Thyroid gland (tissue), 4 donors: Measurements from ENCODE around the gene HLA-DRB1.

Source experiments
- POLR2A ChIP-seq, 2 donors: fragments of 450-650 bp; IDR thresholded peaks; one replicate each; pipeline ENCODE4 v1.6.1; 2017; ENCODE audit warnings: antibody characterized with exemption in 2 of 2, mild to moderate bottlenecking in 2 of 2, moderate library complexity in 1 of 2
- TF ChIP-seq, protein P1 (sequence below), 6 experiments: fragments of 200-600 bp in 3 of 6; fragments of 450-650 bp in 3 of 6; sonication (generic) in 3 of 6; IDR thresholded peaks; one replicate each; pipeline ENCODE4 v1.5.1; 2016 to 2019; ENCODE audit warnings: antibody characterized with exemption in 6 of 6, mild to moderate bottlenecking in 2 of 6, inconsistent platforms in 1 of 6, moderate library complexity in 1 of 6

DNA sequence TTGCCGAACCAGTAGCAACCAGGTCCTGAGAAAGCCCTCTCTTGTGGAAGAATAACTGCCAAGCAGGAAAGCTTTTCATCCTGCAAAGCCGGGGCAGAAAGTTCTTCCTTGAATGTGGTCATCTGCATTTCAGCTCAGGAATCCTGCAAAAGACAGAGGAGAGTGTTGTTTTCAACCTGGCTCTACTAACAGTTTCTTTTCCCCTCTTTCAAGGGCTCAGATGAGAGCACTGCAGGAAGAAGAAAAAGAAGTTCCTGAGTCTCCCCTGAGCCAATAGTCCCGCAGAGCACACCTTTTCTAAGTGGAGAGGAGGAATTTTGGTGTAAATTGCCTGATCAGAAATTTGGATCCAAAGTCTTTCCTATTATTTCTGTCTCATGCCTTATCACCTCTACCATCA lies 10.7 kb downstream of the HLA-DRB1 start:
- TF ChIP-seq, protein P1, sequence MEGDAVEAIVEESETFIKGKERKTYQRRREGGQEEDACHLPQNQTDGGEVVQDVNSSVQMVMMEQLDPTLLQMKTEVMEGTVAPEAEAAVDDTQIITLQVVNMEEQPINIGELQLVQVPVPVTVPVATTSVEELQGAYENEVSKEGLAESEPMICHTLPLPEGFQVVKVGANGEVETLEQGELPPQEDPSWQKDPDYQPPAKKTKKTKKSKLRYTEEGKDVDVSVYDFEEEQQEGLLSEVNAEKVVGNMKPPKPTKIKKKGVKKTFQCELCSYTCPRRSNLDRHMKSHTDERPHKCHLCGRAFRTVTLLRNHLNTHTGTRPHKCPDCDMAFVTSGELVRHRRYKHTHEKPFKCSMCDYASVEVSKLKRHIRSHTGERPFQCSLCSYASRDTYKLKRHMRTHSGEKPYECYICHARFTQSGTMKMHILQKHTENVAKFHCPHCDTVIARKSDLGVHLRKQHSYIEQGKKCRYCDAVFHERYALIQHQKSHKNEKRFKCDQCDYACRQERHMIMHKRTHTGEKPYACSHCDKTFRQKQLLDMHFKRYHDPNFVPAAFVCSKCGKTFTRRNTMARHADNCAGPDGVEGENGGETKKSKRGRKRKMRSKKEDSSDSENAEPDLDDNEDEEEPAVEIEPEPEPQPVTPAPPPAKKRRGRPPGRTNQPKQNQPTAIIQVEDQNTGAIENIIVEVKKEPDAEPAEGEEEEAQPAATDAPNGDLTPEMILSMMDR (IDR thresholded peaks at IDR 0.05), result no peak
- TF ChIP-seq POLR2A (IDR thresholded peaks at IDR 0.05), result no peak
